CD4-positive, alpha-beta T cell treated with Interleukin-17A for 4 hours (primary cell): ENCODE measurements around the gene CLEC19A.
"Not testable (repeated sequence)": the region's sequence is repeated elsewhere in the genome, so short reads cannot be mapped to it uniquely, and the experiment has no call there.

Source experiments
- DNase-seq: peaks from one replicate; pipeline ENCODE4 v3.0.0-alpha.2; 2020; ENCODE audit warnings: mixed read lengths

The CLEC19A gene

GRCh38 chr16:19287241-19287640, 1.7 kb downstream of the CLEC19A start:
- no peak for DNase-seq

GRCh38 chr16:19288872-19289799, 3.6 kb downstream of the CLEC19A start:
- no peak for DNase-seq

GRCh38 chr16:19289811-19290485, 4.4 kb downstream of the CLEC19A start:
- no peak for DNase-seq

GRCh38 chr16:19290860-19291259, 5.3 kb downstream of the CLEC19A start:
- DNase-seq: no peak

GRCh38 chr16:19291475-19291874, 5.9 kb downstream of the CLEC19A start:
- no peak for DNase-seq

GRCh38 chr16:19292186-19292585, 6.7 kb downstream of the CLEC19A start:
- no peak for DNase-seq

GRCh38 chr16:19294156-19294649, 8.7 kb downstream of the CLEC19A start:
- no peak for DNase-seq

GRCh38 chr16:19295393-19295792, 9.9 kb downstream of the CLEC19A start:
- no peak for DNase-seq

- DNase-seq: no peak
These were observed 11.9 kb downstream of the CLEC19A start for GRCh38 chr16:19297454-19297853.

- DNase-seq: no peak
These were observed 14.0 kb downstream of the CLEC19A start for GRCh38 chr16:19299565-19299964.

GRCh38 chr16:19301931-19302330, 16.4 kb downstream of the CLEC19A start:
- no peak for DNase-seq

- DNase-seq: no peak
These were observed 19.2 kb downstream of the CLEC19A start for GRCh38 chr16:19304750-19305149.

- DNase-seq: no peak
These were observed 19.9 kb downstream of the CLEC19A start for GRCh38 chr16:19305443-19305842.

GRCh38 chr16:19307587-19308241, 22.2 kb downstream of the CLEC19A start:
- DNase-seq: no peak

- DNase-seq: no peak
These were observed 22.9 kb downstream of the CLEC19A start for GRCh38 chr16:19308392-19308791.

- DNase-seq: no peak
These were observed 23.6 kb downstream of the CLEC19A start for GRCh38 chr16:19309178-19309577.

GRCh38 chr16:19314718-19315425, 29.3 kb downstream of the CLEC19A start:
- no peak for DNase-seq

- no peak for DNase-seq
These were observed 30.4 kb downstream of the CLEC19A start for GRCh38 chr16:19315889-19316433.

GRCh38 chr16:19316846-19317245, 31.3 kb downstream of the CLEC19A start:
- DNase-seq: no peak

GRCh38 chr16:19321186-19321585, 35.7 kb downstream of the CLEC19A start:
- DNase-seq: not testable (repeated sequence)

GRCh38 chr16:19323596-19323995, 38.1 kb downstream of the CLEC19A start:
- no peak for DNase-seq

GRCh38 chr16:19328364-19328763, 42.8 kb downstream of the CLEC19A start:
- no peak for DNase-seq
